Kidney epithelial cell (primary cell): ENCODE results near the gene RPS6KB2. TPM values are rescaled to one million over a fixed set of nuclear protein-coding genes. Genes with fewer than 3 reads are reported as not detected.

Source experiments
- DNase-seq: peaks from one replicate; pipeline ENCODE4 v3.0.0-alpha.2; 2010; ENCODE audit warnings: low read depth
- H3K27me3 ChIP-seq: 2 replicates; pipeline ENCODE4 v1.6.0; 2011; ENCODE audit warnings: low read length; ENCODE audit not compliant: control insufficient read depth, insufficient read depth
- H3K36me3 ChIP-seq: 2 replicates; pipeline ENCODE4 v1.5.1; 2011; ENCODE audit warnings: low read length; ENCODE audit not compliant: control insufficient read depth, insufficient read depth
- H3K4me3 ChIP-seq: 2 replicates; pipeline ENCODE4 v1.5.1; 2011; ENCODE audit warnings: low read depth, mild to moderate bottlenecking, control low read depth, low read length
- CTCF ChIP-seq: IDR thresholded peaks from 2 replicates; pipeline ENCODE4 v1.5.1; 2011; ENCODE audit warnings: mild to moderate bottlenecking, moderate library complexity, low read length, control low read depth, inconsistent platforms; ENCODE audit not compliant: insufficient read depth, poor library complexity, severe bottlenecking
- total RNA-seq: library from RNA; depleted of rRNA; stranded (reverse); fragments of >200 nt; gene quantifications from 2 replicates; pipeline ENCODE4 v1.2.3, GENCODE V29; 2015

Gene RPS6KB2
- total RNA-seq, 1 donor from 2014 or later = 64.6 TPM

GRCh38 chr11:67396587-67397389 lies 31.5 kb upstream of the RPS6KB2 start:
- no peak for DNase-seq
- Histone ChIP-seq H3K36me3 (peaks cover 3% of the 10 kb centered on the region), H3K4me3 (no peak overlapping the region), H3K27me3 (no peaks in the 10 kb centered on the region)
- no peak for TF ChIP-seq CTCF

GRCh38 chr11:67397536-67397935 lies 30.8 kb upstream of the RPS6KB2 start:
- H3K27me3 ChIP-seq = no peaks in the 10 kb centered on the region
- no peak overlapping the region for H3K4me3 ChIP-seq
- TF ChIP-seq CTCF = no peak
- DNase-seq = no peak
- H3K36me3 ChIP-seq = peaks cover 3% of the 10 kb centered on the region

GRCh38 chr11:67397986-67398660 lies 30.2 kb upstream of the RPS6KB2 start:
- no peak for DNase-seq
- Histone ChIP-seq H3K27me3 (no peaks in the 10 kb centered on the region), H3K4me3 (no peak overlapping the region), H3K36me3 (peaks cover 3% of the 10 kb centered on the region)
- TF ChIP-seq CTCF = no peak

GRCh38 chr11:67398661-67399563 lies 29.4 kb upstream of the RPS6KB2 start:
- no peaks in the 10 kb centered on the region for H3K27me3 ChIP-seq
- no peak for DNase-seq
- H3K4me3 ChIP-seq = no peak overlapping the region
- TF ChIP-seq CTCF = no peak
- H3K36me3 ChIP-seq = peaks cover 3% of the 10 kb centered on the region

GRCh38 chr11:67400251-67400941 lies 27.9 kb upstream of the RPS6KB2 start:
- Histone ChIP-seq H3K27me3 (no peaks in the 10 kb centered on the region), H3K4me3 (peak overlapping the region; percentile 98), H3K36me3 (peaks cover 3% of the 10 kb centered on the region)
- DNase-seq = no peak
- no peak for TF ChIP-seq CTCF
